GM12875 (cell line): Measurements from ENCODE around the gene TRPV6.

Experiments used
- H3K4me3 ChIP-seq: one replicate; pipeline ENCODE4 v1.5.1; 2011; ENCODE audit warnings: low read depth, low read length, control low read depth
- CTCF ChIP-seq: IDR thresholded peaks from 2 replicates; pipeline ENCODE4 v1.5.1; 2011; ENCODE audit warnings: low read depth, mild to moderate bottlenecking, control low read depth, inconsistent platforms, low read length, moderate library complexity, borderline replicate concordance; ENCODE audit not compliant: insufficient read depth

Gene TRPV6

DNA sequence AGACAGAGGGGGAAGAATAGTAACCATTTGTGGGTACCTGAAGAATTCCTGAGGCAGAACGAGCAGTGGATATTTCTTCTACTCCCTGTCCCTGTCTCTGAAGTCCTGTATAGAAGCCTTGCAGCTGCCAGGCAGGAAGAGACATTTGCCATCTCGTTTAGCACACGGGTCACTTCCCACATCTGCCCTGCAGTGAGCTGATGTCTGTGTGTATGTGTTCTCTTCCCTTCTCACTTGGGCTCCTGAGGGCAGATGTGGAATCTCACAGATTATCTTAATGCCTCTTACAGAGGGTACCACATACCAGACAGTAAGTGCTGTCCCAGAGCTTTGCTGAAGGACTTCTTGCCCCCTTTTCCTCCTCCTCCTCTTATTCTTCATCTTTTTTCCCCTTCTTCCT is 14.1 kb upstream of the TRPV6 start:
- TF ChIP-seq CTCF: no peak
- H3K4me3 ChIP-seq: no peak overlapping the region

GRCh38 chr7:142898377-142899170 is 13.0 kb upstream of the TRPV6 start:
- no peak overlapping the region for H3K4me3 ChIP-seq
- TF ChIP-seq CTCF: no peak

GRCh38 chr7:142897691-142898090 is 12.1 kb upstream of the TRPV6 start:
- TF ChIP-seq CTCF: no peak
- no peak overlapping the region for H3K4me3 ChIP-seq

DNA sequence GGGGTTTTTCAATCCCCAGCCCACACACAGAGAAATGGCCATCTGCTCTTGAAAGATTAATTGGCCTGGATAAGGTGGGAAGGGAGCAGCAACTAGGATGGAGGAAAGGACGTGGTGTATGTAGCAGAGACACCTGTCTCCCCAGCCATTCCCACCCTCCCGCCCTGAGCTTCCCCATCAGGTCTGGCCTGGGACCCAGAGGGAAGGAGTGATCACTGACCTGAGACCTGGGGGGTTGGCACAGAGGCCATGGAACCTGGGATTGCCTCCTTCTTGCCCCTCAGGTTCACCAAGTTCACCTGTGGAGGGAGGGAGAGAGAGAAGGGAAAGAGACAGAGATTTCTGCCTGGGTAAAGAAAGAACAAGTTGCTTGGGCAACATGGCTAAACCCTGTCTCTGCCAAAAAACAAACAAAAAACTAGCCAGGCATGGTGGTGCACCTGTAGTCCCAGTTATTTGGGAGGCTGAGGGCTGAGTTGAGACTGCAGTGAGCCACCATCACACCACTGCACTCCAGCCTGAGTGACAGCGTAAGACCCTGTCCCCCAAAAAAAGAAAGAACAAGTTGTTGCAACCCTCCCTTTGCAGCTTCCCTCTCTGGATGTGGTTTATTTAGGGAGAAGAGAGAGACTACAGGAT is 11.3 kb upstream of the TRPV6 start:
- no peak overlapping the region for H3K4me3 ChIP-seq
- no peak for TF ChIP-seq CTCF

DNA sequence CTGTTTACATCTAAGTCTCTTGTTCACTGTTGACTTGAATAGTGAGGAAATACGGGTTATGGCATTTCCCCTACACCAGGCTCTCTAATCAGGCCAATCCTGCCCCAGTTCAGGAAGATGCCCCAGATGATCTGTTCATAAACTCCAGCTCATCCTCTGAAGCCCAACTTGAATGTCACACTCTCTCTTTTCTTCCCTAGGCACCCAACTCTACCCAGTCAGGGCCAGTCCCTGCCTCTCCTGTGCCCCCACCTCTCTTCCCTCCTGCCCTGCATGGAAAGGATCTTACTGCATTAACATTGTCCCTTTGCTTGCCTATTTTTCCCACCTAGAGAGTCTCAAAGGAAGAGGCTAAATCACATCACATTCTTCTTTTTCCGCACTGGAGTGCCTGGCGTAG is 10.6 kb upstream of the TRPV6 start:
- H3K4me3 ChIP-seq: no peak overlapping the region
- TF ChIP-seq CTCF: no peak

DNA sequence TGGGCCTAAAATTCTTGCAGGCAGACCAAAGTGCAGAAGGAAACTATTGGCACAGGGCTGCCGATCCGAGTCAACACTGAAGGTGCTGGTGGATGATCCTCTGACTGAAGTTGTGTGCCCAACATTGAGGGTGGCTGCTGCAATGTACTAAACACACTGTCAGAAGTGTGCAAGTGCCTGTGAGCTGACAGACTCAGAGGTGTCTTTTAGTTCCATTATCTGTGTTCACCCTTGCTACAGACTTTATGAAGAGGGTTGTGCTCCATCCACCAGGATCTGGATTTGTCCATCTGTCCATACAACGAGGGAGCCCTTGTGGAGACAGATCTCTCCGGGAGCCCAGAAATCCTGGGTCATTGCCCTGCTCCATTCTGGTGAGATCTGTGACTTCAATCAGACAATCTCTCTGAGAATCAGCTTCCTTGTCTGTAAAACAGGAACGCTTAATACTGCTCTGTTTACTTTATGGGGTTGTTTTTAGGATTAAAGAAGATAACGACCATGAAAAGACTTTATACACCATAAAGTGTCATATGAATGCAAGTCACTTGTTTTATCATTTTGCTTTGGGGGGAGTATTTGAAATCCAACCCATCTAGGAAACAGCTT is 9.5 kb upstream of the TRPV6 start:
- TF ChIP-seq CTCF: no peak
- no peak overlapping the region for H3K4me3 ChIP-seq
